A673 (cell line): Measurements from ENCODE around the gene SYP.

ENCODE experiments used
- EZH2 ChIP-seq: fragments of 200-600 bp; sonication (generic); IDR thresholded peaks from 2 replicates; pipeline ENCODE4 v1.6.1; 2017; ENCODE audit warnings: borderline replicate concordance, low read depth, mild to moderate bottlenecking, mixed read lengths, antibody characterized with exemption, low read length; ENCODE audit not compliant: poor library complexity, severe bottlenecking
- TF ChIP-seq, protein P1 (sequence below): fragments of 300-800, 200-600 bp; sonication (generic); conservative IDR thresholded peaks from 2 replicates; pipeline ENCODE4 v1.5.1; 2017; ENCODE audit warnings: low read depth, mild to moderate bottlenecking, antibody characterized with exemption, low read length, moderate library complexity, mixed read lengths

GRCh38 chrX:49163555-49164419 lies 36.2 kb downstream of the SYP start:
- TF ChIP-seq, protein P1, sequence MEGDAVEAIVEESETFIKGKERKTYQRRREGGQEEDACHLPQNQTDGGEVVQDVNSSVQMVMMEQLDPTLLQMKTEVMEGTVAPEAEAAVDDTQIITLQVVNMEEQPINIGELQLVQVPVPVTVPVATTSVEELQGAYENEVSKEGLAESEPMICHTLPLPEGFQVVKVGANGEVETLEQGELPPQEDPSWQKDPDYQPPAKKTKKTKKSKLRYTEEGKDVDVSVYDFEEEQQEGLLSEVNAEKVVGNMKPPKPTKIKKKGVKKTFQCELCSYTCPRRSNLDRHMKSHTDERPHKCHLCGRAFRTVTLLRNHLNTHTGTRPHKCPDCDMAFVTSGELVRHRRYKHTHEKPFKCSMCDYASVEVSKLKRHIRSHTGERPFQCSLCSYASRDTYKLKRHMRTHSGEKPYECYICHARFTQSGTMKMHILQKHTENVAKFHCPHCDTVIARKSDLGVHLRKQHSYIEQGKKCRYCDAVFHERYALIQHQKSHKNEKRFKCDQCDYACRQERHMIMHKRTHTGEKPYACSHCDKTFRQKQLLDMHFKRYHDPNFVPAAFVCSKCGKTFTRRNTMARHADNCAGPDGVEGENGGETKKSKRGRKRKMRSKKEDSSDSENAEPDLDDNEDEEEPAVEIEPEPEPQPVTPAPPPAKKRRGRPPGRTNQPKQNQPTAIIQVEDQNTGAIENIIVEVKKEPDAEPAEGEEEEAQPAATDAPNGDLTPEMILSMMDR, result peak; percentile 58
- no peak for TF ChIP-seq EZH2
